ENCODE results near the gene PIEZO2.

- TF ChIP-seq, protein P1, sequence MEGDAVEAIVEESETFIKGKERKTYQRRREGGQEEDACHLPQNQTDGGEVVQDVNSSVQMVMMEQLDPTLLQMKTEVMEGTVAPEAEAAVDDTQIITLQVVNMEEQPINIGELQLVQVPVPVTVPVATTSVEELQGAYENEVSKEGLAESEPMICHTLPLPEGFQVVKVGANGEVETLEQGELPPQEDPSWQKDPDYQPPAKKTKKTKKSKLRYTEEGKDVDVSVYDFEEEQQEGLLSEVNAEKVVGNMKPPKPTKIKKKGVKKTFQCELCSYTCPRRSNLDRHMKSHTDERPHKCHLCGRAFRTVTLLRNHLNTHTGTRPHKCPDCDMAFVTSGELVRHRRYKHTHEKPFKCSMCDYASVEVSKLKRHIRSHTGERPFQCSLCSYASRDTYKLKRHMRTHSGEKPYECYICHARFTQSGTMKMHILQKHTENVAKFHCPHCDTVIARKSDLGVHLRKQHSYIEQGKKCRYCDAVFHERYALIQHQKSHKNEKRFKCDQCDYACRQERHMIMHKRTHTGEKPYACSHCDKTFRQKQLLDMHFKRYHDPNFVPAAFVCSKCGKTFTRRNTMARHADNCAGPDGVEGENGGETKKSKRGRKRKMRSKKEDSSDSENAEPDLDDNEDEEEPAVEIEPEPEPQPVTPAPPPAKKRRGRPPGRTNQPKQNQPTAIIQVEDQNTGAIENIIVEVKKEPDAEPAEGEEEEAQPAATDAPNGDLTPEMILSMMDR (IDR thresholded peaks at IDR 0.05), result no peak
- TF ChIP-seq EP300 (IDR thresholded peaks at IDR 0.05), result no peak
Measured at GRCh38 chr18:10680271-10680596, 469.1 kb downstream of the PIEZO2 start.

Measured in ovary (tissue), 3 donors.